Forelimb muscle (tissue), 1 donor: ENCODE measurements around the gene CHD2. TPM values are rescaled to one million over a fixed set of nuclear protein-coding genes. Genes with fewer than 3 reads are reported as not detected.
"Not testable (repeated sequence)": the region's sequence is repeated elsewhere in the genome, so short reads cannot be mapped to it uniquely, and the experiment has no call there.

Experiments used
- DNase-seq: peaks from one replicate; pipeline ENCODE4 v3.0.0-alpha.2; 2013; ENCODE audit warnings: low read depth
- polyA plus RNA-seq: library from polyadenylated mRNA; unstranded; fragments of 120-200 nt; gene quantifications from one replicate; pipeline ENCODE4 v1.2.1, GENCODE V29; 2013; ENCODE audit not compliant: insufficient read length

Gene CHD2
- polyA plus RNA-seq, 1 donor: 57.2 TPM

- no peak for DNase-seq
Measured at GRCh38 chr15:93035953-93036810, 136.1 kb downstream of the CHD2 start.

DNA sequence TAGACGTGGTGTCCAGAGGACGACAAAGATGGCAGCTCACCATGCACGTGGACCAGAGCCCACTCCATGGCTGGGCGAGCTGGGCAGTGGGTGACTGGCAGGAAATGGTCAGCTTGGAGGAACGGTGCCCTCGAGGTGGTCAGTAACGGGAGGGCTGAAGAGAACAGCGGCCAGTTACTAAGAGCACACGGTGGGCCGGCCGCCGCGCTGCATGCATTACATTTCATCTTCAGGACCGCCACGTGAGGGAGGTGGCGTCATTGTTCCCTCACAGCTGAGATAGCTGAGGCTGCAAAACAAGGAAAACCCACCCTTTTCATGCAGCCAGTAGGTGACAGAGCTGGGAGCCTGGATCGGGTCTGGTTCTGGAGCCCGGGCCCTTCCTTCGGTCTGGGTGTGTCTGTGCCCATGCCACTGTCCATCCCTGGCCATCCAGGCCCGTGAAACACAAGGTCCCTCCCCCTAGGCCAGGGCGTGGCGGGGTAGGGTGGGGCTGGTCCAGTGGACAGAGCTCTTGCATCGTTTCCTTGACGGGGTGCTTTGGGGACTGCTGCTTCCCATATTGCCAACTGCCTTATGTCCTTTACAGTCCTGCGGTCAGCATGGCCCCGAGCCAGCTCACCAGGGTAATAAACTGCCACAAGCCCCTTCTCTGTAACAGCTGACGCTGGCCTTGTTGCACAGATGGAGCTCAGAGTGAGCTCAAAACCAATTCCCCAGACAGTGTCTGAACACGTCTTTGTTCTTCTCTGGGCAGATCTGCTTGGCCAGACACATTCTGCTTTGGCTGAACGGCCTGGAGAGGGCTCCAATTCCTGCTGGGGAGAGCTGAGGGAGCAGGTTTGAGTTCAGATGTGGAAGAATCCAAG, 137.1 kb downstream of the CHD2 start:
- peak; percentile 45 for DNase-seq

GRCh38 chr15:93037820-93038705, 137.9 kb downstream of the CHD2 start:
- no peak for DNase-seq

DNA sequence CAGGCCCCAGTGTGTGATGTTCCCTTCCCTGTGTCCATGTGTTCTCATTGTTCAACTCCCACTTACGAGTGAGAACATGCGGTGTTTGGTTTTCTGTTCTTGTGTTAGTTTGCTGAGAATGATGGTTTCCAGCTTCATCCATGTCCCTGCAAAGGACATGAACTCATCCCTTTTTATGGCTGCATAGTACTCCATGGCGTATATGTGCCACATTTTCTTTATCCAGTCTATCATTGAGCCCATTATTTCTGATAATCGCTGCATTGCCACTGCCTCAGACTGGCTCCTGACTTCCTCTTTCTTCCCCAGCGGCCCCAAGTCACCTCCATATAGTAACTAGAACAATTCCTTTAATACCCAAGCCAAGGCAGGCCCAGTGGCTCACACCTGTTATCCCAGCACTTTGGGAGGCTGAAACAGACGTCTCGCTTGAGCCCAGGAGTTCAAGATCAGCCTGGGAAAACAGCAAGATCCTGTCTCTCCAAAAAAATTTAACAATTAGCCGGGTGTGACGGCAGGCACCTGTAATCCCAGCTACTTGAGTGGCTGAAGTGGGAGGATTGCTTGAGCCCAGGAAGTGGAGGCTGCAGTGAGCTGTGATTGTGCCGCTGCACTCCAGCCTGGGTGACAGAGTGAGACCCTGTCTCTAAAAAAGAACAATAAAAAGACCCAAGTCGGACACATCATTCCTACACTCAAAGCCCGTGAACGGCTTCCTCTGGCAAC, 139.6 kb downstream of the CHD2 start:
- not testable (repeated sequence) for DNase-seq

DNA sequence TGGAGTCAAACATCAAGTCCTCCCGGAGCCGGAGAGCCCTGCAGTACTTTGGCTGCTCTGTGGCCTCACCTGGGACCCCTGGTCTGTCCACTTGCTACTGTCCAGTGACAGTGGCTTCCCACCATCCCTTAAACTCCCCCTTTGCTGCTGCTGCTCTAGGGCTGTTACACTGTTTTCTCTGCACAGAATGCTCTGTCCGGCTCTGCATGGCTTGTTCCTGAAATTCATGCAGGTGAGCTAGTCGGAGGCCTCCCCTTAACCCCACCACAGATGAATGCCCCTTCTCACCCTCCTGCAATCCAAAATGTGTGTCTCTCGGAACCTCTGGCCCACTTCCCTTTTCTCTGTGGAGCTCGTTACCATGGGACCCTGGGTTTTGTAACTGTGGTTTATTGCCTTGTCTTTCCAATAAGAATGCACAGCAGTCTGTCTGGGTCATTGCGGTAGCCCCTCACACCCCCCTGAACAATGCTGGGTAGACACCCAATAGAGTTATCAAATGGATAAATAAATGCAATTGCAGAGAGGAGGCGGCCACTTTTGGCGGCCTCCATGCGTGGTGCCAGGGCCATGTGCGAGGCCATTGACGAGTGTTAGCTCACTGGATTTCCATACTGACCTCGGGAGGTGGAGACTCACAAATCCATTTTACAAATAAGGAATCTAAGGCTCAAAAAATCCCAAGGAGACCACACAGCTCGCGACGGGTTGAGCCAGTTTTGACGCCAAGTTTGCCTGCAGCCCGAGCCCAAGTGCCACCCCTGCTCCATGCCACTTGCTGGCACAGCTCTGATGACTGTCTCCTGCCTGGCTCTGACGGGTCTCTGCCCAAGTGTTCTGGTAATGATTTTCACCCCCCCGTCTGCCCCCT, 140.4 kb downstream of the CHD2 start:
- DNase-seq: no peak

GRCh38 chr15:93041159-93041547, 141.0 kb downstream of the CHD2 start:
- no peak for DNase-seq

DNA sequence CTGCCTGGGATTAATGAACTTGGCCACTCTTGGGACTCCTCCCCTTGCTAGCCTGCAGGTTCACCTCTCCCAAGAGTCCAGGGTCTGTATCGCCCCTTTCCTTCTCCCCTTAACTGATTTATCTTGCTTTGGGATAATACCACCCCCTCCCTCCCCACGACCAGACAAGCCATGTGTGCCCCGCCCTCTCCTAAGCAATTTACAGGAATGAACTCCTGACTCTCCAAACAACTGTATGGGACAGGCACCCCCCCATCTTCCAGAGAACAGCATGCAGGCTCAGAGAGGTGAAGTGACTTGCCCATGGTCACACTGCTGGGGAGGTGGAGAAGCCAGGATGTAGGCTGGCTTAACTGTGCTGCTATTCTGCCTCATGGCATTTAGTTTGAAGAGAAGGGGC, 142.1 kb downstream of the CHD2 start:
- no peak for DNase-seq

GRCh38 chr15:93042691-93043378, 142.7 kb downstream of the CHD2 start:
- DNase-seq: no peak

DNA sequence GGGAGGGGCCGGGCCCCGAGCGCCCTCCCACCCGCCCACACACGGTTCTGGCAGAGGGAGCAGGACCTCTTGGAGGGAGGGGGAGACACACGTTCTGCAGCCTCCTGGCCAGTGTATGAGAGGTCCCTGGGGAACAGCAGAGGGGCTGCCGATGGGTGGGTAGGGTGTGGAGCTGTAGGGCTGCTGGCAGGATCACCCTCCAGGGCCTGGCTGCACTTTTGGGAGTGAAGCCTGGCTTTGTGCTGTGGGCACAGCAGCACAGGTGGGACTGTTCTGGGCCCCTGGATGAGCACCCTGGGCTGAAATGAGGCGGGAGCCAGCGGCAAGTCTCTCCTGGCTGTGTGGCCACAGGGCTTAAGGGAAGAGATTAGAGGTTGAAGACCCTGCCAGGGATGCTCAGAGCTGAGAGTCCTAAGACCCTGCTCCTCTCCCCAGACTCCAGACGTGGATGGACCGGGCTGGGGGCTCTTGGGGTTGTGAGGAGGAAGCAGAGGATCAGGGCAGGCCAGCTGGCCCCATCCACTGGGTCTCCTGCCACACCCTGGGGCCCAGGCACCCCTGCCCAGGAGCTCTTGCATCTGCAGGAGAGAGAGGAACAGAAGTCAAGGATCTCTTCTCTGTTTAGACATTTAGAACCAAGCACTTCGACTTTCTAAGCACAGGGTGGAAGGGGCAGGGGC, 143.6 kb downstream of the CHD2 start:
- DNase-seq: no peak

DNA sequence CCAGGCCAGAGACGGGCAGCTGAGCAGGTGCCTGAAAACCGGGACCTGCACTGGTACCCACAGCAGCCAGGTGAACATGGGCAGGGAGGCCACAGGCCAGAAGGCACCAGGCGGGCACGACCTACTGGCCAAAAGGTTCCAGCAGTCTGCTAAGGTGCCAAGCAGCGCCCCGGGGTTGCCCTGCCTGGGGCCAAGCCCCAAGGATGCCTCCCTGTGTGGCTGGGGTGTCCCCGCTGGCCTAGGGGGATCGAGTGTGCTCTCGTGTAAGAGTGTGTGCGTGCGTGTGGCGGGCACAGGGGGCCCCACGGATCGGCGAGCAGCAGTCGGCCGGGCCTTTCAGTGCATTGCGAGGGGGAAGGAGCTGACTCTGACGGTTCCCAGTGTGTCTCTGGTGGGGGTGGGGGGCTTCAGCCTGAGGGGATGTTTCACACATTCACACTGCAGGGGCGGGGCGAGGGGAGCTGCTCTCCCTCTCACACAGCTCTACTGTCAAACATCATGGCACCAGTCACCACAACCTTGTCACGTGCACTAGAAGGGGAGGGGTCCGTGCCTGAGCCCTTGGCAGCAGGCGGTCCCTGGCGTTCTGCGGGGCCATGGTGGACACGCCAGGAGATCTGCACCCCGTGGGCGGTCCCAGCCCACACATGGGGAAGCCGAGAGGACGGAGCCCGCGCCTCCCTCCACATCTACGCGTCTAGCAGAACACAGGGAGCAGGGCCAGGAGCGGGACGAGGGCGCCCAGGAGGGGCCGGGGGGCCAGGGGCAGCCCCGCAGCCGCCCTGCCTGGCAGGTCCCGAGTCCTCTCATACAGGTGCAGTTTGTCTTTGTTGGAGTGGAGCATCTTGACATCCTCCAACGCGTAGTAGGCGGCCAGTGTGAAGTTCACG, 144.4 kb downstream of the CHD2 start:
- DNase-seq: no peak

GRCh38 chr15:93045191-93045785, 145.2 kb downstream of the CHD2 start:
- no peak for DNase-seq

GRCh38 chr15:93046120-93046519, 146.0 kb downstream of the CHD2 start:
- DNase-seq: no peak

DNA sequence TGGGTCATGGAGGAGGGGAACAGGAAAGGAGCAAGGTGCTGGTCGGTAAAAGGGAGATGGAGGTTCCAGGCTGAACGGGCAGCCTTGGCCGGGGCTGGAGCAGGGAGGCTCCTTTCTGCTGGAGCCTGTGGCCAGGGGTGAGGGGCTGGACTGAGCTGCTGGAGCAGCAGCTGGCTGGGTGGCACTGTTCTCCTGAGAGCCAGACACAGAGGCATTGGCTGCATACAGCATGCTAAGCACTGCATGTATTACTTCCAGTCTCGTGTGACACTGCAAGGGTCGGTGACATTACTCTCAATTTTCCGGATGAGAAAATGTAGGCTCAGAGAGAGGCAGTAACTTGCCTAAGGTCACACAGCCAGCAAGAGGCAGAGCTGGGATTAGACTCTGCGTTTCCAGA, 146.6 kb downstream of the CHD2 start:
- no peak for DNase-seq

DNA sequence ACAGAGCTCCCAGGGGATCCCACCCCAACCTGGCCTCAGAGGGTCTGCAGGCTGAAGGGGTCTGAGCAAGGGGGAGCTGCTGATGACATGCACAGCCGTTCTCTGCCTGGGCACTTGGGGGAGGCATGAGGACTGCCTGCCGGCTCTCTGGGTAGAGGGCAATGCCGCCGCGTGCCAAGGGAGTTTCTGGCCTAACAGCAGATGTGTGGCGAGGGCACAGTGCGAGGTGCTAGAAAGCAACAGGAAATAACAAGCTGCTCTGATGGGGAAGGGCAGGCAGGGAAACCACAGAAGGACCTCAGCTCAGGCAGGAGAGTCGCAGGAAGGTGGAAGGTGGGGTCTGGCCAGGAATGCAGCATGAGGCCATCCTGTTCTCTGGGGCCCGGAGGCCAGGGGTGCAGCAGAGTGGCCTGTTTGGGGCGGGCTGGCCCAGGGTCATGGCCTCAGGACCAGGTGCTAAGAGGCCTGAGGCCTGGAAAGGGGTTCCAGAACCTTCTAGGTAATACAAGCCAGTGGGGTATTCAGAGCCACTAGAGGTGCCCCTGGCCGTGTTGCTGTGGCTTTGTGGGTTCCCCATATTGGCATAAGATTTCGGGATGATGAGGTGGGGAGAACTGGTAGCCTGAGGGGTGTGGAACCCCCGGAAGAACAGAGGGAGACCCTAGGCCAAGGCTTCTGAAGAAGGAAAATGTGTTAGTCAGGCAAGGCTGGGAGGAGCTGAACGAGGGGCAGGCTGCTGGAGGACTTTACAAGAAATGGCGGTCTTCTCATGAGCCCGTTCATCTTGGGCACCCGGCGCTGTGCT, 147.7 kb downstream of the CHD2 start:
- no peak for DNase-seq

DNA sequence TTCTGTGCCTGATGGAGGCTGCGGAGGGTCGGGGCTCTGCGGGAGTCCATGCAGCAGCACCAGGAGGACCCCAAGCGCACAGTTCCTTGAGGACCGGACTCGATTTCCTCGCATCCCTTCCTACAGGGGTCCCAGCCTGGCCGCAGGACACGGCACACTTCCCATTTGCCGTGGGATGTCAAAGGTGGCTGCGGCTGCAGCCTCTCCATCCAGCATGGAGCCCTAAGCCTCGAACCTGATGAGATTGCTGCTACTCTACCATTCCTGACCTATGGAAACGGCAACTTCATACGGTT, 148.2 kb downstream of the CHD2 start:
- no peak for DNase-seq

DNA sequence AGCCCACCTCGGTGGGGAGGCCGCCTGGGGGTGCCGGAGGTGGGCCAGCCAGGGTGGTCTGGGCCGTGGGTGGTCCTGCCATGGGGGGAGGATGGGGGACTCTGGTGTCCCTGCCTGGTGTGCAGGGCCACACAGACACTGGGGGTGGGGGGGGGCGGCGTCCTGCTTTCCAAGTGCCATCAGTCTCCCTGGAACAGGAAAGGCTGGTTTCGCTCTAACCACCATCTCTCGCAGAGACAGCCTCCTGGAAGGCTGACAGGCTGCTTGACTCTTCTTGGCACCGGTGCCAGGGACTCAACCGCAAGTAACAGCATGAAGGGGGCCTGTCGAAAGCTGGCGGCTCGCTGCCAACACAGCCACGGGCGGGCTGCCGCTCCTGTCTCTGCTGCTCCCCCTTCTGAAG, 148.6 kb downstream of the CHD2 start:
- DNase-seq: no peak

DNA sequence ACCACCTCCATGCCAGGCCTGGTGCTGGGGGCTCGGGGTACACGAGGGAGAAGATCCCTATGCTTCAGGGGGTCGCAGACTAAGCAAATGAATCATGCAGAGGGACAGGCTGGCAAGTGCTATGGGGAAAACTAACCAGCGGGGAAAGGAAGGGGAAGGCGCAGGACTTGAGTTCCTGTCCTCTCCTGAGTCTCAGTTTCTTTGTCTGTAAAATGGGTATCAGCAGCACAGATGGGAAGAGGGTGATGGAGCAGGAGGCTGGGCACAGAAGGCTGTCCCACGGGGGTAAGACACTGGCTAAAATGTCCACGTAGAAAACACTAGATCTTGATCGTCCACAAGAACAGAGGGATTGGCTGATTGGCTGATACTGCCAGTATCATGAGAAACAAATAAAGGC, 149.1 kb downstream of the CHD2 start:
- DNase-seq: no peak
